ENCODE results near the gene UQCR11.
"Not testable (repeated sequence)": the region's sequence is repeated elsewhere in the genome, so short reads cannot be mapped to it uniquely, and the experiment has no call there.

The UQCR11 gene

DNA sequence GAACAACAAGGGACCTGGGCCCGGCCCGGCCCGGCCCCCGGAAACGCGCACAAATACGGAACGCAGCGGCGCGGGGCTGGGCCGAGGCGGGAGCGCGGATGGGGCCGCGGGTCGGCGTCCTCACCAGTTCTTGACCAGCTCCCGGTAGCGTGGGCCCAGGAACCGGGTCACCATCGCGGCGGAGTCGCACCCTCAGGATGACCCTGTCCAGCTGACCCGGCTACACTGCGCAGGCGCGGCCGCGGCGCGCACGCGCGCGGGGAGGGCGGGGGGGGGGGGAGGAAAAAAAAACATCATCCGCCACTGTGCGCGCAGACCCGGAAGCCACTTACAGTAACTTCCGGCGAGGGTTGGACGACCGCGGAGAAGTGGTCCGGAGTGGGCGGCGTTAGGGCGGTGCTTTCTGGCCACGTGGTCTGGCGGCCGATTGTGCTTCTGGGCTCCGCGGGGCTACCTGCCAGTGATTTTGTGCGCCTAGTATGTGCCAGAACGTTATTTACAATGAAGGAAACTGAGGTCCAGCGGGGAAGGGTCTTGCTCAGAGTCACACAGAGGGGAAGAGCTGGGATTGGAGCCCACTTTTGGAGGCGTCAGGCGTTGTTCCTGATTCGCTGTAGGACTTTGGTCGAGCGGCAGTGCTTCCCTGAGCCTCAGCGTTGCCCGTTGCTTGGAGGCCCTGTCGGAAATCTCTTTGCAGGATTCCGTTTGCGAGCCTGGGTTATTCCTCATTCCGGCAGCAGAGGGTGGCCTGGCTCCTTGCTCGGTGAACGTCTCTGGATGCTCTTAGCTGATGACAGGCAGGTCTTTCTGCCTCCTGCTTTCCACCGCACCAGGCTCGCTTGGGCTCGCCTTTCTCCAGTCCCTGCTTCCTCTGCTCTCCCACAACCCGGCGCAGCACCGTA lies at the start of gene UQCR11:
Gene UQCR11, minus strand, starts transcription at position 227 of the 902 bp plus-strand sequence. Its CDS starts 53 bp downstream, at position 174.
- DNase-seq (ENCODE audit: low read depth), result peak; percentile 87

DNA sequence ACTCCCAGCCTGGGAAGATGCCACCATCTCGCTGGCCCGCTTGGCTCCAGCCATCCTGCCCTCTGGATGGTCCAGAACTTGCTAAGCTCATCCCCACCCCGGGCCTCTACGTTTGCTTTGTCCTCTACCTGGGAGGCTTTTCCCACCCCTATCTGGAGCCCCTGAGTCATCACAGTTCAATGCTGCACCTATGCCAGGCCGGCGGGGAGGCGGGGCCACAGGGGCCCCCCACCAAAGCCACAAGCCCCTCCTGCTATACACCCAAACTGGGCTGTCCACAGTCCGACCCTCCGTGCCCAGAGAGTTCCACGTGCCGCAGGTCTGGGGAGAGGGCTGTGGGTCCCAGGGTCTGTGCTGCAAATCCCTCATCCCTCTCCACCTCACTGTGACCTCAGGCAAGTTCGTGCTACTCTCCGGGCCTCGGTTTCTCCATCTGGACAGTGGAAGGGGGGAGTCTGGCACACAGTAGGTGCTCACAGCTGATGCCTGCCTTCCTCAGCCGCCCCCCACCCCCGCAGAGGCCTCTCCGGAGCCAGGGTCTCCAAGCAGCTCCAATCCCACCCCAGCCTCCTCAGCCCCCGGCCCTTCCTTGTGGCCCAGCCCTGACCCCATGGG lies 49.0 kb upstream of the UQCR11 start:
- no peak for DNase-seq (ENCODE audit: low read depth)

DNA sequence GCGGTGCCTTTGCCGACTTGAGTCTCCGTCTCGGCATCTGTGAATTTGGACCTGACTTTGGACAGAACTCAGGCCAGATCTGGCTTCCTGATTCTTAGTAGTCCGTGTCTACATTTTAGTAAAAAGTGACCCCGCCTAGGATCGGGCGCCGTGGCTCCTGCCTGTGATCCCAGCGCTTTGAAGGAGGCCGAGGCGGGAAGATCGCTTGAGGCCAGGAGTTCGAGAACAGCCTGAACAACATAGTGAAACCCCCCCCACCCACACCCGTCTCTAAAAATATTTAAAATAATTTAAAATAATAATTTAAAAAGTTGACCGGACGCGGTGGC lies 48.0 kb upstream of the UQCR11 start:
- no peak for DNase-seq (ENCODE audit: low read depth)

DNA sequence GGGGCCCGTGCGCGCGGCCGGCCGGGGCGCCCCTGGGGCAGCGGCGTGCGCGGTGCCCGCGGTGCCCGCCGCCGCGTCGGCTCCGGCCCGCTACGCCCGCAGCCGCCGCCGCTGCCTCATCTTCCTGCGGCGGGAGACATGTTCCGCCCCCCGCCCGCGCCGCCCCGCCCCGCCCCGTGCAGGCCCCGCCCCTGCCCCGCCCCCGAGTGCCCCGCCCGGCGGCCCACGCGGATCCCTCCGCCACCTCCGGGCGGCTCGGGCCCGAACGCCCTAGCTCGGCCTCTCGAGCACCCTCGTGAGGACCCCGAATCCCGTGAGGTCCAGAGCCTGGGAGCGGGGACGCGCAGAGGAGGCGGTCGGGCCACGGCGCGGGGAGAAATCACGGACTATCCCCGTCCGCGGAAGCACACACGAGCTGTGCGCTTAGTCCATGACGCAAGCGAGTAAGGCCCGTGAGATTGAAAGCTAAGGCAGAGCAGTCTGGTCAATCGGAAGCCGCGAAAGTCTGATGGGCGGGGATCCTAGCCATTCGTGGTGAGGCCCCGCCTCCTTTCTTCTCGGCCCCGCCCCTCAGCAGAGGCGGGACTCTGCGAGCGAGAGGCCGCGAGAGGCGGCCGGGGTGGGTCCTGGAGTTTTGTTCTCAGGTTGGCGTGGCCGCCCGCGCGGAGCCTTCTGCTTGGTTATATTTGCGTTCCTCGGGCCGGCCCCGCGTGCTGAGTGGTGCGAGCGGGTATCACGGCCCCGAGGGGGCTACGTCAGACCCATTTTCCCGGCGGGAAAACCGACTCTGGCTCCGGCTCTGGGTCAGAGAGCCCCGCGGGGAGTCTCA lies 47.4 kb upstream of the UQCR11 start, which contains the start of gene TCF3:
Gene TCF3, minus strand, starts transcription at position 145 of the 829 bp plus-strand sequence. CDS start 2,367 bp downstream, outside the sequence.
- DNase-seq (ENCODE audit: low read depth), result peak; percentile 95

DNA sequence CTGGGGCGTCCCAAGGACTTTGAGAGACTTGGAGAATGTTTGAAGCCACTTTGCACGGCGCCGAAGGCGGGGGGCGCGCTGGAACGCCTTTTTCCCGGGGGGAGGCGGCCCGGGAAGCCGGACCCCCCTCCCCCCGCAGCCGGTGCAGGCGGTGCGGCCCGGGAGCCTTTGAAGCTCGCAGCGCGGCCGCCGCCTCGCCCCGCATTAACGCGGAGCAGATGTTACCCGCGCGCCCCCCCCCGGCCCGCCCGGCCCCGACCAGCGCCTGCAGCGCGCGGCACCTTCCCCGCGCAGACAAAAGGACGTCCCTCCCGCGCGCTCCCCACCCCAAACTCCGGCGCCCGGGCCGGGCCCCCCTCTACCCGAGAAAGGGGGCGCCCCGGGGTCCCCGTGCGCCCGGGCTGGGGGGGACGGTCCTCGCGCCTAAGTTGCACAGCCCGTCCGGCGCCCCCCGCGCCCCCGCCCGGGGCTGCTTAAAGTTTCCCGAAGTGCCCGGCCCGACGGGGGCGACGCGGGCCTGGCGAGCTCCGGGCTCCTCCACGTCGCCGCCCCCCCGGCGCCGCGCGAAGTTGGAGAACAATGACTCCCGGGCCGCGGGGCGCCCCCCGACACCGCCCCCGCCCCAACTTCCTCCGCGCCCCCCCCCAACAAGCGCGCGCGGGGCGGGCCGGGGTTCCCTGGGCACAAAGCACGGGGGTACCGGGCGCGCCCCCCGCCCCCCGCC lies 46.5 kb upstream of the UQCR11 start:
- no peak for DNase-seq (ENCODE audit: low read depth)

DNA sequence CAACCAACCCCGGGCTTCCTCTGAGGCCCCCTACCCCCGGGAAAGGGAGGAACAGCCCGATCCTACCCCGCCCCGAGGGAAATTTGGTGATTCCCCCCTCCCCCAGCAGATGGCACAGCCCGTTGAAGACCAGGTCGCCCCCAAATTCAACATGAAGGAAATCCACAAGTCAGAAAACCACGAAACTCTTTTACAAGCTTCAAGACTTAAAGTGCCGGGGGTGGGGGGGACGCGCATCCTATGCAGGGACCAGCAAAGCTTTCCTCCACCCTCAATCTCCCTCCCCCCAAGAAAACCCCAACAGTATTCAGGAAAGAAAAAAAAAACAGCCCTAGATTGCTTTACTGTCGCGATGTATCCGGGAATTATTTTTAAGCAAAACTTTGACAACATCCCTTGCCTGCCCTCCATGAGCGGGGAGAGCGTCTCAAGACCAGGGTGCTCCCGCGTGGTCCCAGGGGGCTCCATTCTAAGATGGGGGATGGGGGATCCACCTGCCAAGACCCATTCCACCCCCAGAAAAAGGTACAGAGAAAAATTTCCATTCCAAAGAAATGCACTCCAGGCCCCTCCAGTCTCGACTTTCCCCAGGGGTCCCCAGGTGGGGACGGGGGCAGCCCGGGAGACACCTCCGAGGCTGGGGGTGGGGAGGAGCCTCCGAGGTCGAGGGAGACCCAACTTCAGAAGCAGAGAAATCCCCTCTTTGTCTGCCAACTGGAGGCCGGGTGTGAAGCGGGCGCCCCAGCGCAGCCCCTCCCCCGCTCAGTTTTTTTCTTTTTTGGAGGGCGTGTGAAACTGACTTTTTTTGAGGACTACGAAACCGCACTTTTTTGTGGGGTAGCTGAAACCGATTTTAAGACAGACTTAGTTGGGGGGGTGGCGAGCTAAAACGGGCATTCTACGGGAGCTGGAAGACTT lies 45.6 kb upstream of the UQCR11 start:
- peak; percentile 29 for DNase-seq (ENCODE audit: low read depth)

DNA sequence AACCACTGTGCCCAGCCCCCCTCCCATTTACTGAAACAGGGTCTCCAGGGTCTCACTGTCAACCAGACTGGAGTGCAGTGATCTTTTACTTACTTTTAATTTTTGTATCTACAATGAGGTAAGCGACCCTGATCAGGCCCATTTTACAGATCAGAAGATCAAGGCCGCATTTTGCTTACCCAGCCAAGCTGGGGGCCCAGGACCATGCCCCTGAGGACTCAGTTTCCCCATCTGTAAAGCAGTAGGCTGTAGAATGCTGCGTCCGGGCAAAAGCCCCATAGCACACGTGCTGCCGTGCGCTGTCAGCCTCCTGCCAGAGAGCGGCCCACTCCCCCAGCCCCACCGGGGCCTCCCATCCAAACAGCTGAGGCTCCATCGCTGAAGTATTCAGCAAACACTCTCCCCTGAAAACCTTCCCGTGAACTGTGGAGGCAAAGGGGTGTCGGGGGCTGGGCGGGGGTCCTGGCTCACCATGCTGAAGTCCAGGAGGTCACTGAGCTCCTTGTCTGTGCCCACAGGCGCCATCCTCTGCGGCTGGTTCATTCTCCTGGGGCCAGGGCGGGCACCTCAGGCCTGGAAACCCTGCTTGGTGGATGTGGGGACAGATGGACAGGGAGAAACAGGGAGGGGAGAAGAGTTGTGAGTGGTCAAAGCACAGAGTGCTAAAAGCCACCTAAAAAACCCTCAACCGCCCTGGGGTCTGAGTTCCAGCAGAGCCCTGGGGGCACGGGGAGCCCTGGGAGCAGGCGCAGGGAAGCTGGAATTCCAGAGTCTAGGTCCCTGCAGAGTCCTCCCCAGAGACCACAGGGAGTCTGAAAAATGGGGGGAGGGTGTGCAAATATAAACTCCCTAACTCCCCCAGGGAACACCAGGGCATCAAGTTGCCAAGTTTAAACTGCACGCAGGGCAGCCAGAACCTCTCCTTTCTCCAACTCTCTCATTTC lies 44.7 kb upstream of the UQCR11 start:
- DNase-seq (ENCODE audit: low read depth), result no peak

DNA sequence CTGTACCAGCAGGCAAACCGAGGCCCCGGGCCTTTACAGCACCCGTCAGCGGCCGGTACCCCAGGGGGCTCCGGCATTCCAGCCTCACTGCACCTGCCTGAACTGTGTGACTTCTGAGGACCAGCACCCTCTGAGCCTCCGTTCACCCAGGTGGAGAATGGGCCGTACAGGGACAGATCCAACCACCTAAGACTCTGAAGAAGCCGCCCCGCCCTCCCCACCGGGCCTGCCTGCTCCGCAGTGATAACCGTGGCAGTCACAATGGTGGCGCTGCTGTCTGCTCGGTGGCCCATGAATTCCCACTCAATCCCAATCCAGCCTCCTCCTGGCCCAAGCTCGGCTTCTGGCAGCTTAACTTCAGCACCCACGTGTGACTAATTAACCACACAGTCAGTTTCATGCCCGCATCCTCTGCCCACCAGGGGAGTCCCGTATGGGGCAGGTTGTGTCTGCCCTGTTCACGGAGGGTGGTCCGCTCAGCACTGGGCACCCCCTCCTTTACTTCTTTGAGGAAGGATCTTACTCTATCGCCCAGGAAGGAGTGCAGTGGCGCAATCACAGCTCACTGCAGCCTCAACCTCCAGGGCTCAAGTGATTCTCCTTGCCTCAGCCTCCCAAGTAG lies 43.8 kb upstream of the UQCR11 start:
- DNase-seq (ENCODE audit: low read depth), result no peak

DNA sequence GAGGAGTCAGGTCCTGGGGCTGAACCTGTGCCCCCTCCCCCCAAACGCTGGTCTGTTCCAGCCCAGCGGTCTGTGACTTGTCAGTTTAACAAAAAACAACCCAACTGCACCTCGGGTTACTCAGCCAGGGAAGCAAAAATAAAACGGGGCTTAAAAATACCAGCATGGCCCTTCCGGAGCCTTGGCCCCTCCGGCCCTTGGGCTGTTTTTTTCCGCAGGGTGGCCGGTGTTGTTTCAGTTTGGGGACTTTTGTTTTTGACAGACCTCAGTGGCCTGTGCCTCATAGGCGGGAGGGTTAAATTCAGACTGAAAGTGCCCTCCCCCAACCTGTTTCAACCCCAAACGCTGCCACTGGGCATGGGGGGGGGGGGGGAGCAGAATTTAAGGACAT lies 43.2 kb upstream of the UQCR11 start:
- no peak for DNase-seq (ENCODE audit: low read depth)

DNA sequence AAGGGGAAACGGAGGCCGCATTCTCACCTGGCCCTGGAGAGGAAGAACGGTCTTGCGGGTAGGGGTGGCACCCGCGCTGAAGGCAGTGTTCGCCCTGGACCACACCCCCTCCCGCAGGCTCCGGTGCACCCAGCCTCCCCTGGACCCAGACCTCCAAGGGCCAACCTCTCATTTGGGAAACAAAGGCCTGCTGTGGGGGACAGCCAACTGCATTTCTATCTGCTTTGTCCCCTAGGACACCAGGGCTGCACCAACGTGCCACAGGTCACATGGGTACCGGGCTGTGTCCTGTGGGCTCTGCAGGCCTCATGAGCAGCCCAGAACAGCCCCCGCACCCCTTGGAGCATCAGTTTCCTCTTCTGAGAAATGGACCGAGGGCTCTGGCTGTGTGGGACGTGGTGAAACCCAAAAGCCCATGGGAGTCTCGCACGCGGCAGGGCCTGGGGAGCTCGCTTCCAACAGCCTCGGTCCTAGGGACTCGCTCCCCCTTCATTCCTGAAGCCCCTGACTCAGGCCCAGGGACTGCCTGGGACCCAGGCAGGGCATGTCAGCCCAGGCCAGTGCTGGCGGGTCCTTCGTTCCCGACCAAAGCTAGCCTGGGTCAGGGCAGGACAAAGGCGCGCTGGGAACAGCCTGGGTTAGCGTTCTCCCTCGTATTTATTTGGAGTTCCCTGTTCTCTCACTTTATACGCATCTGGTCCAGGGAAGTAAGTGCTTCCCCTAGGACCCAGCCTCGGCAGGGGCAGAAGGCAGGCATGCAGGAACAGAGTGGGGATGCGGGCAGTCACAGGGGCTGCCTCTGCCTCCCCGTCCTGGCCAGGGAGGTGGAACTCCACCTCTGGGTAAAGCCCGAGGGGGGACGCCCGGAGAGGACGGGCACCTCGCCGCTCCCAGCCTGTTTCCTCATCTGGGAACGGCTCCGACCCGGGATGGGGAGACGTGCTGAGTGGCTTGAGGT lies 42.5 kb upstream of the UQCR11 start:
- no peak for DNase-seq (ENCODE audit: low read depth)

DNA sequence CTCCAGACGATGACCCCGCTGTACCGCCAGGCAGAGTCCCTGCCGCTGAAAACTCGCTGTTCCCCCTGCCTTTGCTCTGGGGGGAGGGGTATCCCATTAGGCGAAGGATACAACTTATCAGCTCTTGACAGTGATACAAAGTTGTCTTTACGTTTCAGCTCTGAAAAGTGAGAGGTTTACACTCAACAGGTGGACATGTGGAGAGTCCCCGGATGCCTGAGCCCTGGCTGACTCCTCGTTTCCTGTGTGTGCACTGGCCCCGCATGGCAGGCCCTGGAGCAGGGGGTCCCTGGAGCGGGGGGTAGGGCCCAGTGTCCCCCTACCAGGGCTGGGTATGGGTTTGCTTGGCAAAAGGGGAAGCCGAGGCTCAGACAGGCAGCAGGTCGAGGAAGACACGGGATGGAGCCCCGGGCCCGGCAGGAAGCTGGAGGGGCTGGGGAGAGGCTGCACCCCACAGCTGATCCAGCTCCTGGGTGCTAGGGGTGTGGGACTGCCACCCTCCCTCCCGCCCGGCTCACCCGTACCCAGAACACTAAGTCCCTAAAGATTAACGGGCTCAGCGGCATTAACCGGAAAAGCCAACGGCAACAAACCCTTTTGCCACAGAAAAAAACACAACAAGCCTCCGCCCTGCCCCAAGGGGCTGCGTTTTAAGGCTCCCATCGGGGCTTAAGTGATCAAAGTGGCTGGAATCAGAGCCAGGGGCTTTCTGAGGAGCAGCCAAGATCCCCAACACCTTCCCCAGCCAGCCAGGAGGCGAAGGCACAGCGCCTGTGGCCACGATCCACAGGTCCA lies 41.6 kb upstream of the UQCR11 start:
- no peak for DNase-seq (ENCODE audit: low read depth)

DNA sequence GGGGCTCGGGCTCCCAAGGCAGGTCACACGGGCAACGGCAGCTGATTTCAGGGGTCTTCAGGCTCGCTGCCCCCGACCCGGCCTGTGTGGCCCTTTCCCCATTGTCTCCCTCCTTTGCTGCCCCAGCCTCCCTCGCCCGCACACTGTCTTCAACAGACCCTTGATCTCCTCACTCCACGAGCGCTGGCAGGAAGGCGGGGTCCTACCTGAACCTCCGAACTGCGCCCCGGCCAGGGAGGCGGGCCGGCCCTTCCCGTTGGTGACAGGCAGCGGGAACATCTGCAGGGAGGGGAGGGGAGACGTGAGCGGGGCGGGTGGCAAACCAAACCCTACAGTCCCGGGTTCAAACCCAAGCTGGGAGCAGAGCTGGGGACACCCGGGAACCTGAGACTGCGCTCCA lies 40.9 kb upstream of the UQCR11 start:
- no peak for DNase-seq (ENCODE audit: low read depth)

DNA sequence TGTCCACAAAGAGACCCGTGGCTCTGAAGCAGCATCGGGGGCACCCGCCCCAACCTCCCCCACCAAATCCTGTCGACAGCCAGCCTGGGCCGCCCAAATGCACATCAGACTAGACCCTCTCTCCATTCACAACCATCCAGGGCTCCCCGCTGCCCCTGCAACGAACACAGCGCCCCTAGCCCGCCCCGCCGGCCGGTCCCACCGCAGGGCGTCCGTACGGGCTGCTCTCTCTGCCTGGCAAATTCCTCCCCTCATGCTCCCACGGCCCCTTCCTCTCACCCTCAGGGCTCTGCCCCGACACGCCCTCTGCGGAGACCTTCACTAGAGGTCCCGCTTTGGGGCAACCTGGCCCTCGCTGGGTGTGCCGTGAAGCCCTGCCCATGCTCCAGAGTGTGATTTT lies 40.0 kb upstream of the UQCR11 start:
- no peak for DNase-seq (ENCODE audit: low read depth)

DNA sequence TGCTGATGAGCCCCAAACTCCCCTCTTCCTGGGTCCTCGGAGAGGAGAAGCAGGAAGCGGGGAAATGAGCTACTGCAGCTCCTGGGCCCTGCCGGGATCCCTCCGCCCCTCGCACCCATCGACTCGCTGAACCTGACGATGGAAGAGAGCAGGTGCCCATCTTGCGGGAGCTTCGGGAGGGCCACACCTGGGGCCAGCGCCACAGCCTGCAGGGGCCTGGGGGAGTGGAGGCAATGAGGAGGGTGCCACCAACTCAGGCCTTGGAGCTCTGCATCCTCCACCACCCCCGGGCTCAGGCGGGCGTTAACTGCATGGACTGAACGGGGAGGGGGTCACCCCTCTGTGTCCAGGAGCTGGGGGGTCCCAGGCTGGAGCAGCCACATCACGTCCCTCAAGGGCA lies 38.8 kb upstream of the UQCR11 start:
- DNase-seq (ENCODE audit: low read depth), result no peak

DNA sequence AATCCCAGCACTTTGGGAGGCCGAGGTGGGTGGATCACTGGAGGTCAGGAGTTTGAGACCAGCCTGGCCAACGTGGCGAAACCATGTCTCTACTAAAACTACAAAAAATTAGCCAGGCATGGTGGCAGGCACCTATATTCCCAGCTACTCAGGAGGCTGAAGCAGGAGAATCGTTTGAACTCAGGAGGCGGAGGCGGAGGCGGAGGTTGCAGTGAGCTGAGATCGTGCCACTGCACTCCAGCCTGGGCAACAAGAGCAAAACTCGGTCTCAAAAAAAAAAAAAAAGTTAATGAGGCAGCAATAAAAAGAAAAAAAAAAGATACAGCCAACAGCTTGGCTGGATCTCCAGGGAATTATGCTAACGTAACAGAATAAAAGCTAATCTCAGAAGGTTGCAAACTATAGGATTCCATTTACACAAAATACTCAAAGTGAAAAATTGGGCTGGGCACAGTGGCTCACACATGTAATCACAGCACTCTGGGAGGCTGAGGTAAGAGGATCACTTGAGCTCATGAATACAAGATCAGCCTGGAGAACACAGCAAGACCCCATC lies 35.7 kb upstream of the UQCR11 start:
- not testable (repeated sequence) for DNase-seq (ENCODE audit: low read depth)

DNA sequence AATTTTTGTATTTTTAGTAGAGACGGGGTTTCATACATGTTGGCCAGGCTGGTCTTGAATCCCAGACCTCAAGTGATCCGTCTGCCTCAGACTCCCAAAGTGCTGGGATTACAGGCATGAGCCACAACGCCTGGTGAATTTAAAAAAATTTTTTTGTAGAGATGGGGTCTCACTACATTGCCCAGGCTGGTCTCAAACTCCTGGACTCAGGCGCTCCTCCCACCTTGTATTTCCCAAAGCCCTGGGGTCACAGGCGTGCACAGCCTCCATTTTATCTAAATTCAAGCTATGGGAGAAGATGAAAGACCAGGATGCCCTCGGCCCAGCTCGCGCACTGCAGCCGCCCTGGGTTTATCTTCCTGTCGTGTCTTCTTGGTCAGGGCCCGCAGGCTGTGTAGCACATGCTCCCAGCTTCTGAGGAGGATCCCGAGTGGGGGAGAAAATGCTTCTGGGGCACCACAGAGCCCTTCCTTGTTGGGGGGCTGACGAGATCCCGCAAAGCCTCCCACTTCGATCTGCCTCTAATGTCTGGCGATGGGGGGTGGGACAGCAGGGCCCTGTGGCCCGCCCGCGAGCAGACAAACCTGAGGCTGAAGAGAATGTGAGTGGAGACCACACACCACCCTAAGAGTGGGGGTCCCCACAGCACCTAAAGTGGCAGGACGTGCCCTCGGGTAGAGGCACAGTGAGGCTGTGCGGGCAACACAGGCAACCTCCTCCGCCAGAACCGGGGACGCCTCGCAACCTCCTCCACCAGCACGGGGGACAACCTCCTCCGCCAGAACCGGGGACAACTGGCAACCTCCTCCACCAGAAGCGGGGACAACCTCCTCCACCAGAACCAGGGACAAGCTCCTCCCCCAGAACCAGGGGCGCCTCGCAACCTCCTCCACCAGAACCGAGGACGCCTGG lies 31.3 kb upstream of the UQCR11 start:
- no peak for DNase-seq (ENCODE audit: low read depth)
